SK-N-SH (cell line): ENCODE measurements around the gene RAB25. TPM values are rescaled to one million over a fixed set of nuclear protein-coding genes. Genes with fewer than 3 reads are reported as not detected.

ENCODE experiments used
- CTCF ChIA-PET: fragments of 300-600, 350-600 bp; formaldehyde crosslinking; extraction: SDS; loops from one replicate; lab custom pipeline; 2021; lab: Yijun Ruan, JAX
- POLR2A ChIA-PET: fragments of 350-600 bp; sonication (Branson Sonifier 250); formaldehyde crosslinking; extraction: SDS; loops from one replicate; lab custom pipeline; 2020; ENCODE audit warnings: antibody characterized with exemption, inconsistent platforms; lab: Yijun Ruan, JAX
- DNase-seq: peaks from one replicate; pipeline ENCODE4 v3.0.0; 2012
- H2AFZ ChIP-seq: fragments of 200-600 bp; sonication (generic); 2 replicates; pipeline ENCODE4 v1.8.1; 2016; ENCODE audit warnings: antibody characterized with exemption, mild to moderate bottlenecking, low read depth
- H3F3A ChIP-seq: fragments of 200-600 bp; sonication (generic); replicated peaks from 2 replicates; pipeline ENCODE3; 2016; ENCODE audit warnings: antibody characterized with exemption, mild to moderate bottlenecking; ENCODE audit not compliant: insufficient read depth
- H3K27ac ChIP-seq, 2 experiments: fragments of 200-500 bp in 1 of 2; fragments of 200-600 bp in 1 of 2; sonication (Bioruptor generic) in 1 of 2; sonication (generic), shearing (Covaris generic) in 1 of 2; 2 replicates each; pipeline versions ENCODE4 v1.5.1 to v1.6.1; 2014 to 2016; ENCODE audit warnings: low read depth in 2 of 2, inconsistent platforms in 1 of 2, low read length in 1 of 2, mild to moderate bottlenecking in 1 of 2, mixed read lengths in 1 of 2
- H3K27me3 ChIP-seq: fragments of 200-600 bp; sonication (generic), shearing (Covaris generic); 2 replicates; pipeline ENCODE4 v1.6.1; 2016; ENCODE audit warnings: mixed run types; ENCODE audit not compliant: insufficient read depth
- H3K36me3 ChIP-seq, 2 experiments: fragments of 200-500 bp in 1 of 2; fragments of 200-600 bp in 1 of 2; sonication (Bioruptor generic) in 1 of 2; sonication (generic) in 1 of 2; replicated peaks in 1 of 2; 2 replicates each; pipeline versions ENCODE3 to v1.5.1; 2014 to 2016; ENCODE audit warnings: low read length in 1 of 2, mild to moderate bottlenecking in 1 of 2; ENCODE audit not compliant: insufficient read depth in 2 of 2, control insufficient read depth in 1 of 2
- H3K4me1 ChIP-seq, 2 experiments: fragments of 200-500 bp in 1 of 2; fragments of 200-600 bp in 1 of 2; sonication (Bioruptor generic) in 1 of 2; sonication (generic), shearing (Covaris generic) in 1 of 2; 2 replicates each; pipeline versions ENCODE4 v1.5.1 to v1.6.1; 2014 to 2016; ENCODE audit warnings: low read depth in 1 of 2, low read length in 1 of 2, mixed run types in 1 of 2; ENCODE audit not compliant: insufficient read depth in 2 of 2, control insufficient read depth in 1 of 2
- H3K4me2 ChIP-seq: fragments of 200-600 bp; sonication (generic), shearing (Covaris generic); 2 replicates; pipeline ENCODE4 v1.6.1; 2017; ENCODE audit warnings: mixed run types
- H3K4me3 ChIP-seq, 2 experiments: fragments of 200-500 bp in 1 of 2; fragments of 200-600 bp in 1 of 2; sonication (Bioruptor generic) in 1 of 2; sonication (generic), shearing (Covaris generic) in 1 of 2; 2 replicates each; pipeline versions ENCODE4 v1.5.1 to v1.8.1; 2014 to 2016; ENCODE audit warnings: low read depth in 2 of 2, inconsistent platforms in 1 of 2, low read length in 1 of 2, mild to moderate bottlenecking in 1 of 2, mixed read lengths in 1 of 2, moderate library complexity in 1 of 2
- H3K79me2 ChIP-seq: fragments of 200-600 bp; sonication (generic); 2 replicates; pipeline ENCODE4 v1.8.1; 2017; ENCODE audit warnings: mild to moderate bottlenecking; ENCODE audit not compliant: insufficient read depth
- H3K9ac ChIP-seq: fragments of 200-600 bp; sonication (generic); 2 replicates; pipeline ENCODE4 v1.6.1; 2017; ENCODE audit warnings: mixed run types
- H3K9me2 ChIP-seq: fragments of 200-600 bp; sonication (generic); 2 replicates; pipeline ENCODE4 v1.6.1; 2017; ENCODE audit warnings: mixed run types
- H3K9me3 ChIP-seq: fragments of 200-600 bp; sonication (generic); 2 replicates; pipeline ENCODE4 v1.6.1; 2017; ENCODE audit warnings: mixed run types, mild to moderate bottlenecking, moderate library complexity
- H4K20me1 ChIP-seq: fragments of 200-600 bp; sonication (generic); 2 replicates; pipeline ENCODE4 v1.6.1; 2017; ENCODE audit warnings: mild to moderate bottlenecking, mixed run types; ENCODE audit not compliant: insufficient read depth
- CTCF ChIP-seq: fragments of 200-600 bp; sonication (generic); IDR thresholded peaks from 2 replicates; pipeline ENCODE4 v1.6.1; 2017; ENCODE audit warnings: antibody characterized with exemption, mild to moderate bottlenecking, moderate library complexity
- ELF1 ChIP-seq: IDR thresholded peaks from 2 replicates; pipeline ENCODE4 v1.4.0; 2012
- EP300 ChIP-seq, 2 experiments: IDR thresholded peaks; 2 replicates each; pipeline versions ENCODE4 v1.4.0 to v1.6.1; 2012; ENCODE audit warnings: borderline replicate concordance in 1 of 2, low read depth in 1 of 2, low read length in 1 of 2
- FOSL2 ChIP-seq: IDR thresholded peaks from 2 replicates; pipeline ENCODE4 v1.4.0; 2012; ENCODE audit warnings: low read depth, mild to moderate bottlenecking, moderate library complexity, borderline replicate concordance
- FOXM1 ChIP-seq: IDR thresholded peaks from 2 replicates; pipeline ENCODE4 v1.4.0; 2012; ENCODE audit warnings: low read depth, mild to moderate bottlenecking
- GABPA ChIP-seq: IDR thresholded peaks from 2 replicates; pipeline ENCODE4 v1.4.0; 2012; ENCODE audit warnings: low read depth, mild to moderate bottlenecking
- IRF3 ChIP-seq: fragments of 150-350 bp; IDR thresholded peaks from 2 replicates; pipeline ENCODE4 v1.6.1; 2016; ENCODE audit warnings: mild to moderate bottlenecking, low read depth, low read length
- JUND ChIP-seq: IDR thresholded peaks from 2 replicates; pipeline ENCODE4 v1.4.0; 2012
- MEF2A ChIP-seq: IDR thresholded peaks from 2 replicates; pipeline ENCODE4 v1.4.0; 2012; ENCODE audit warnings: low read depth, borderline replicate concordance
- POLR2AphosphoS5 ChIP-seq: IDR thresholded peaks from 2 replicates; pipeline ENCODE4 v1.6.1; 2012; ENCODE audit warnings: low read depth, low read length
- RCOR1 ChIP-seq: fragments of 150-350 bp; IDR thresholded peaks from 2 replicates; pipeline ENCODE4 v1.6.1; 2017; ENCODE audit warnings: antibody characterized with exemption, low read length
- RXRA ChIP-seq: IDR thresholded peaks from 2 replicates; pipeline ENCODE4 v1.4.0; 2012; ENCODE audit warnings: low read depth, mild to moderate bottlenecking, borderline replicate concordance
- SIN3A ChIP-seq: IDR thresholded peaks from 2 replicates; pipeline ENCODE4 v1.6.1; 2012; ENCODE audit warnings: low read depth, mild to moderate bottlenecking, low read length, moderate library complexity, borderline replicate concordance
- SMC3 ChIP-seq: IDR thresholded peaks from 2 replicates; pipeline ENCODE4 v1.6.1; 2012; ENCODE audit warnings: low read depth, low read length, improper control_type of control experiment
- USF1 ChIP-seq: IDR thresholded peaks from 2 replicates; pipeline ENCODE4 v1.4.0; 2012; ENCODE audit warnings: low read depth, borderline replicate concordance
- YY1 ChIP-seq: IDR thresholded peaks from 2 replicates; pipeline ENCODE4 v1.4.0; 2012; ENCODE audit warnings: low read depth, mild to moderate bottlenecking
- WGBS: methylation state at CpG from one replicate; pipeline ENCODE4 v1.1.6; 2017; ENCODE audit warnings: low lambda C conversion rate; 5-methylcytosine and 5-hydroxymethylcytosine counted together
- polyA plus RNA-seq, 3 experiments: library from polyadenylated mRNA; depleted of rRNA; stranded (reverse); fragments of >200 nt; gene quantifications; 2 replicates each; pipeline ENCODE4 v1.2.3, GENCODE V29; 2012
- TF ChIP-seq, protein P1 (sequence below): IDR thresholded peaks from 2 replicates; pipeline ENCODE4 v1.4.0; 2012; ENCODE audit warnings: low read depth
- TF ChIP-seq, protein P2 (sequence below): fragments of 150-350 bp; IDR thresholded peaks from 2 replicates; pipeline ENCODE4 v1.6.1; 2017; ENCODE audit warnings: antibody characterized with exemption, low read length, low read depth, borderline replicate concordance

The RAB25 gene
- polyA plus RNA-seq, 1 of the 3 experiments (the other 2 are of a cell fraction), result not detected

GRCh38 chr1:156045076-156045475 is 15.9 kb upstream of the RAB25 start:
- POLR2A ChIA-PET, result no interaction called here
- no peak overlapping the region for H3K9ac ChIP-seq
- peaks cover 11% of the 10 kb centered on the region for H3F3A ChIP-seq
- H3K27me3 ChIP-seq, result no peaks in the 10 kb centered on the region
- no peak overlapping the region for H3K27ac ChIP-seq
- H3K4me2 ChIP-seq, result no peak overlapping the region
- no peak overlapping the region for H2AFZ ChIP-seq
- no peak overlapping the region for H3K4me3 ChIP-seq
- H3K9me2 ChIP-seq, result no peaks in the 10 kb centered on the region
- no peak for TF ChIP-seq ELF1
- TF ChIP-seq IRF3, result no peak
- TF ChIP-seq, protein P1, sequence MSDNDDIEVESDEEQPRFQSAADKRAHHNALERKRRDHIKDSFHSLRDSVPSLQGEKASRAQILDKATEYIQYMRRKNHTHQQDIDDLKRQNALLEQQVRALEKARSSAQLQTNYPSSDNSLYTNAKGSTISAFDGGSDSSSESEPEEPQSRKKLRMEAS, result no peak
- TF ChIP-seq JUND, result no peak
- no peak for TF ChIP-seq CTCF
- TF ChIP-seq YY1, result no peak
- TF ChIP-seq SIN3A, result no peak
- no peak for TF ChIP-seq POLR2AphosphoS5
- TF ChIP-seq GABPA, result no peak
- TF ChIP-seq RCOR1, result no peak
- TF ChIP-seq RXRA, result no peak
- TF ChIP-seq, protein P2, sequence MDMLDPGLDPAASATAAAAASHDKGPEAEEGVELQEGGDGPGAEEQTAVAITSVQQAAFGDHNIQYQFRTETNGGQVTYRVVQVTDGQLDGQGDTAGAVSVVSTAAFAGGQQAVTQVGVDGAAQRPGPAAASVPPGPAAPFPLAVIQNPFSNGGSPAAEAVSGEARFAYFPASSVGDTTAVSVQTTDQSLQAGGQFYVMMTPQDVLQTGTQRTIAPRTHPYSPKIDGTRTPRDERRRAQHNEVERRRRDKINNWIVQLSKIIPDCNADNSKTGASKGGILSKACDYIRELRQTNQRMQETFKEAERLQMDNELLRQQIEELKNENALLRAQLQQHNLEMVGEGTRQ, result no peak
- CTCF ChIA-PET, result interaction anchor here (0.7 to 3.1 kb wide), 7 partner anchors 8 to 67 kb away, joined by 3 to 19 read pairs (median 3); partner anchors contain the start of genes ARHGEF2, LAMTOR2 and UBQLN4
- no peaks in the 10 kb centered on the region for H3K4me1 ChIP-seq
- WGBS, result 95% methylated on average over 4 of the region's 4 CpGs
- H4K20me1 ChIP-seq, result no peaks in the 10 kb centered on the region
- no peaks in the 10 kb centered on the region for H3K9me3 ChIP-seq
- no peak for DNase-seq
- H3K36me3 ChIP-seq, result peaks cover 20 to 49% of the 10 kb centered on the region in 2 experiments
- H3K79me2 ChIP-seq, result no peaks in the 10 kb centered on the region

- H3K9me3 ChIP-seq, result no peaks in the 10 kb centered on the region
- H3K79me2 ChIP-seq, result peaks cover 26% of the 10 kb centered on the region
- H4K20me1 ChIP-seq, result peaks cover 8% of the 10 kb centered on the region
- H3F3A ChIP-seq, result no peaks in the 10 kb centered on the region
- H2AFZ ChIP-seq, result no peak overlapping the region
- H3K4me1 ChIP-seq, result peaks cover 0 to 8% of the 10 kb centered on the region in 2 experiments; a peak in 2 of 4 replicates
- no peak overlapping the region for H3K4me3 ChIP-seq
- no peak overlapping the region for H3K27ac ChIP-seq
- DNase-seq, result no peak
- no peak overlapping the region for H3K4me2 ChIP-seq
- H3K9me2 ChIP-seq, result no peaks in the 10 kb centered on the region
- TF ChIP-seq MEF2A (no peak), GABPA (no peak), SMC3 (no peak), EP300 (IDR thresholded peaks at IDR 0.05; ENCODE audit: borderline replicate concordance in 1 of 2, low read depth in 1 of 2, low read length in 1 of 2) (no peak), USF1 (no peak), FOSL2 (no peak), FOXM1 (no peak)
- H3K9ac ChIP-seq, result no peak overlapping the region
- ChIA-PET CTCF (interaction anchor here (0.6 to 3.7 kb wide), 5 partner anchors 17 to 81 kb away, joined by 3 to 13 read pairs (median 3); no protein-coding TSS in a partner anchor), POLR2A (no interaction called here)
- H3K36me3 ChIP-seq, result peaks cover 20 to 48% of the 10 kb centered on the region in 2 experiments
- WGBS, result 90% methylated on average over 3 of the region's 3 CpGs
- no peaks in the 10 kb centered on the region for H3K27me3 ChIP-seq
These were observed 12.2 kb upstream of the RAB25 start for GRCh38 chr1:156048663-156049258.
